Sigmoid colon (tissue), 4 donors: ENCODE measurements around the gene IL16.
"Not testable (repeated sequence)": the region's sequence is repeated elsewhere in the genome, so short reads cannot be mapped to it uniquely, and the experiment has no call there.

Experiments used
- CTCF ChIP-seq, 4 experiments: fragments of 450-650 bp in 3 of 4; fragments of 200-600 bp in 1 of 4; IDR thresholded peaks; one replicate each; pipeline ENCODE4 v1.5.1; 2016 to 2019; ENCODE audit warnings: antibody characterized with exemption in 4 of 4, mild to moderate bottlenecking in 3 of 4, moderate library complexity in 2 of 4
- EP300 ChIP-seq, 4 donors: sonication (generic); formaldehyde crosslinking; IDR thresholded peaks; one replicate each; pipeline ENCODE4 v1.6.1; 2017; ENCODE audit warnings: antibody characterized with exemption in 4 of 4
- POLR2AphosphoS5 ChIP-seq, 4 donors: sonication (generic); formaldehyde crosslinking; IDR thresholded peaks; one replicate each; pipeline ENCODE4 v1.6.1; 2017; ENCODE audit warnings: antibody characterized with exemption in 4 of 4

GRCh38 chr15:81331141-81331540 lies 134.5 kb downstream of the IL16 start:
- TF ChIP-seq CTCF, POLR2AphosphoS5, EP300 (IDR thresholded peaks at IDR 0.05): not testable (repeated sequence)
